SK-N-SH treated with all-trans-retinoic acid at 6 μM for 48 hours (cell line): ENCODE measurements around the gene TNPO3.

Experiments used
- ATAC-seq: fragments of 200-7000 bp; cut with Tn5 transposase; 3 replicates; pipeline ENCODE4 v1.9.1; 2020; ENCODE audit warnings: mild to moderate bottlenecking, moderate library complexity
- ARNTL ChIP-seq: fragments of 450-650 bp; formaldehyde crosslinking; IDR thresholded peaks from 2 replicates; pipeline ENCODE4 v1.5.0; 2020; ENCODE audit warnings: low read depth, mild to moderate bottlenecking, moderate library complexity, borderline replicate concordance
- BACH2 ChIP-seq: fragments of 250-450 bp; sonication (Bioruptor Pico); IDR thresholded peaks from 2 replicates; pipeline ENCODE4 v1.9.0; 2021; ENCODE audit warnings: mild to moderate bottlenecking, borderline replicate concordance
- CSDC2 ChIP-seq: fragments of 250-450 bp; sonication (Bioruptor Pico); IDR thresholded peaks from 2 replicates; pipeline ENCODE4 v1.5.0; 2020; ENCODE audit warnings: mild to moderate bottlenecking, moderate library complexity
- ESRRG ChIP-seq: fragments of 250-450 bp; sonication (Bioruptor Pico); IDR thresholded peaks from 2 replicates; pipeline ENCODE4 v1.6.1; 2021; ENCODE audit warnings: mild to moderate bottlenecking
- GLIS3 ChIP-seq: fragments of 250-450 bp; sonication (Bioruptor Pico); IDR thresholded peaks from 2 replicates; pipeline ENCODE4 v1.5.0; 2020; ENCODE audit warnings: mild to moderate bottlenecking, moderate library complexity
- ISL1 ChIP-seq: fragments of 250-450 bp; sonication (Bioruptor Pico); IDR thresholded peaks from 2 replicates; pipeline ENCODE4 v2.1.2; 2022; ENCODE audit warnings: mild to moderate bottlenecking, moderate library complexity
- OSR1 ChIP-seq: fragments of 250-450 bp; sonication (Bioruptor Pico); IDR thresholded peaks from 2 replicates; pipeline ENCODE4 v1.8.0; 2022; ENCODE audit warnings: moderate library complexity, mild to moderate bottlenecking, inconsistent platforms
- PPARA ChIP-seq: fragments of 250-450 bp; sonication (Bioruptor Pico); IDR thresholded peaks from 2 replicates; pipeline ENCODE4 v1.5.0; 2020; ENCODE audit warnings: mild to moderate bottlenecking, borderline replicate concordance
- RARB ChIP-seq: fragments of 250-450 bp; sonication (Bioruptor Pico); IDR thresholded peaks from 2 replicates; pipeline ENCODE4 v1.8.0; 2021; ENCODE audit warnings: mild to moderate bottlenecking, moderate library complexity
- SNAI2 ChIP-seq: fragments of 250-450 bp; sonication (Bioruptor Pico); IDR thresholded peaks from 2 replicates; pipeline ENCODE4 v1.5.0; 2020; ENCODE audit warnings: mild to moderate bottlenecking, moderate library complexity
- TCF4 ChIP-seq: fragments of 250-450 bp; sonication (Bioruptor Pico); IDR thresholded peaks from 2 replicates; pipeline ENCODE4 v1.8.0; 2021; ENCODE audit warnings: mild to moderate bottlenecking, moderate library complexity, borderline replicate concordance
- TOX ChIP-seq: fragments of 250-450 bp; sonication (Bioruptor Pico); IDR thresholded peaks from 2 replicates; pipeline ENCODE4 v1.8.0; 2021; ENCODE audit warnings: mild to moderate bottlenecking, moderate library complexity, borderline replicate concordance
- ZC3H10 ChIP-seq: fragments of 250-450 bp; sonication (Bioruptor Pico); IDR thresholded peaks from 2 replicates; pipeline ENCODE4 v1.5.1; 2021; ENCODE audit warnings: mild to moderate bottlenecking, moderate library complexity
- ZFP3 ChIP-seq: fragments of 250-450 bp; sonication (Bioruptor Pico); IDR thresholded peaks from 2 replicates; pipeline ENCODE4 v1.5.0; 2020; ENCODE audit warnings: mild to moderate bottlenecking, moderate library complexity
- ZFP30 ChIP-seq: fragments of 450-650 bp; formaldehyde crosslinking; IDR thresholded peaks from 2 replicates; pipeline ENCODE4 v1.5.0; 2022; ENCODE audit warnings: mild to moderate bottlenecking, moderate library complexity
- ZNF565 ChIP-seq: fragments of 450-650 bp; formaldehyde crosslinking; conservative IDR thresholded peaks from 2 replicates; pipeline ENCODE4 v1.5.0; 2020; ENCODE audit warnings: low read depth, mild to moderate bottlenecking, moderate library complexity
- ZNF70 ChIP-seq: fragments of 450-650 bp; formaldehyde crosslinking; IDR thresholded peaks from 2 replicates; pipeline ENCODE4 v1.5.0; 2020; ENCODE audit warnings: mild to moderate bottlenecking, moderate library complexity
- ZNF8 ChIP-seq: fragments of 450-650 bp; formaldehyde crosslinking; IDR thresholded peaks from 2 replicates; pipeline ENCODE4 v1.5.0; 2020; ENCODE audit warnings: mild to moderate bottlenecking, moderate library complexity
- TF ChIP-seq, protein P1 (sequence below): fragments of 250-450 bp; sonication (Bioruptor Pico); IDR thresholded peaks from 2 replicates; pipeline ENCODE4 v1.5.0; 2020; ENCODE audit warnings: mild to moderate bottlenecking, moderate library complexity
- TF ChIP-seq, protein P2 (sequence below): fragments of 250-450 bp; sonication (Bioruptor Pico); IDR thresholded peaks from 2 replicates; pipeline ENCODE4 v1.5.1; 2020; ENCODE audit warnings: low read depth, mild to moderate bottlenecking, moderate library complexity
- TF ChIP-seq, protein P3 (sequence below): fragments of 250-450 bp; sonication (Bioruptor Pico); IDR thresholded peaks from 2 replicates; pipeline ENCODE4 v1.8.0; 2021; ENCODE audit warnings: low read depth, mild to moderate bottlenecking, moderate library complexity, borderline replicate concordance

TNPO3 gene

DNA sequence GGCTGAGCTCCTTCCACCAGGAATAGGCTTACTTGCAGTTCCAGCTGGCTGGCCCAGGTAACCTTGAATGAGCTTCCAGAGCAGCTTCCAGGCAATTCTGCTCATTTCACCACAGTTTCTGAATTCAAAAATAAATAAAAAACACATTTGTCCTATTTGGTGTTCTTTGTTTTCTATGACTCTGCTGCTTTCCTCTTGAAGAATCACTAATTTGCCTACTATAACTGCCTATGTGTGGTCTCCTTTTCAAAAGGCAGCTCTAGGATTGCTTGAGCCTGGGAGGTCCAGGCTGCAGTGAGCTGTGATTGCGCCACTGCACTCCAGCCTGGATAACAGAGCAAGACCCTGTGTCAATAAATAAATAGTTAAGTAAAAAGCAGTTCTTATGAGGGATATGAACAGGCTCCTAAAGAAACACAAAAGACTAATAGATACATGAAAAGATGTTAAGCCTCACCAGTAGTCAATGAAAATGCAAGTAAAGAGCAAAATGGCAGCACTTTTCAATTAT lies 19.5 kb upstream of the TNPO3 start (continued):
- TF ChIP-seq RARB = no peak
- TF ChIP-seq CSDC2 (CRISPR knock-in tag) = no peak
- no peak for TF ChIP-seq ISL1 (CRISPR knock-in tag)
- TF ChIP-seq, all 23 proteins: peak for 0

DNA sequence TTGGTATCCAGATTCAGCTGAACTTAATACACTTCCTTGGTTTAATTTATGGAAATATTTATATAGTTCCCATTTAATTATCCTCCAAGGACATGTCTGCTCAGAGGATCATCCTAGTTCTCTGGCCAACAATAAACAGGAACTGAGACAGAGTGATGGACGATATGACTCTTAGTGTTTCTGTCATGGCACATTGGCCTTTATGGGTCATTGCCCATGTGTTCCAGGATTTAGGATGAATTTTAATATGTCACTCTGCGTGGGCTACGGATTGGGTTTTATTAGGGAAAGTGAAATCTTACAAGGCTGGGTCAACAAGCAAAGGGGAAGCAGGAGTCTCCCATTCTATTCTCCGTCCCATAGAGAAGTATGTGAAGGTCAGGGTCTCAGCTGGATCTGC lies 18.8 kb upstream of the TNPO3 start:
- no peak for ATAC-seq

DNA sequence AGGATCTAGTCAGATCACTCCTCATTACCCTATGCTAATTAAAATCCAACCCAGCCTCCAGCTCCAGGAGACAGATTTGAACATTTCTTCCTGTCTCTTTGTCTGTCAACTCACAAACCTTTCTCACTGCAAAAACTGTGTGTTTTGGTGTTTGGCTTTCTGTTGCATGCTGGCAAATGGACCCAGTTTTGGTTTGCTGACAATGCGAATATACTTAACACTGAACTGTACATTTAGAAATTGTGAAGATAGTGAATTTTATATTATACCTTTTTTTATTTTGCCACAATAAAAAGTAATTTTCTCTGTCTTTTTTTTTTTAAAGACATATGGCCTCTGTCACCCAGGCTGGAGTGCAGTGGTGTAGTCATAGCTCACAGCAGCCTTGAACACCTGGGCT lies 18.3 kb upstream of the TNPO3 start:
- no peak for ATAC-seq
- TF ChIP-seq ZFP3 (CRISPR knock-in tag) (no peak), TOX (CRISPR knock-in tag) (no peak), ZC3H10 (CRISPR knock-in tag) (no peak), TCF4 (CRISPR knock-in tag) (no peak), ZNF70 (no peak), RARB (no peak), GLIS3 (no peak), CSDC2 (CRISPR knock-in tag) (no peak), SNAI2 (no peak), ARNTL (no peak), OSR1 (no peak), ZFP30 (CRISPR knock-in tag) (no peak), ZNF565 (no peak)
- TF ChIP-seq, protein P1, sequence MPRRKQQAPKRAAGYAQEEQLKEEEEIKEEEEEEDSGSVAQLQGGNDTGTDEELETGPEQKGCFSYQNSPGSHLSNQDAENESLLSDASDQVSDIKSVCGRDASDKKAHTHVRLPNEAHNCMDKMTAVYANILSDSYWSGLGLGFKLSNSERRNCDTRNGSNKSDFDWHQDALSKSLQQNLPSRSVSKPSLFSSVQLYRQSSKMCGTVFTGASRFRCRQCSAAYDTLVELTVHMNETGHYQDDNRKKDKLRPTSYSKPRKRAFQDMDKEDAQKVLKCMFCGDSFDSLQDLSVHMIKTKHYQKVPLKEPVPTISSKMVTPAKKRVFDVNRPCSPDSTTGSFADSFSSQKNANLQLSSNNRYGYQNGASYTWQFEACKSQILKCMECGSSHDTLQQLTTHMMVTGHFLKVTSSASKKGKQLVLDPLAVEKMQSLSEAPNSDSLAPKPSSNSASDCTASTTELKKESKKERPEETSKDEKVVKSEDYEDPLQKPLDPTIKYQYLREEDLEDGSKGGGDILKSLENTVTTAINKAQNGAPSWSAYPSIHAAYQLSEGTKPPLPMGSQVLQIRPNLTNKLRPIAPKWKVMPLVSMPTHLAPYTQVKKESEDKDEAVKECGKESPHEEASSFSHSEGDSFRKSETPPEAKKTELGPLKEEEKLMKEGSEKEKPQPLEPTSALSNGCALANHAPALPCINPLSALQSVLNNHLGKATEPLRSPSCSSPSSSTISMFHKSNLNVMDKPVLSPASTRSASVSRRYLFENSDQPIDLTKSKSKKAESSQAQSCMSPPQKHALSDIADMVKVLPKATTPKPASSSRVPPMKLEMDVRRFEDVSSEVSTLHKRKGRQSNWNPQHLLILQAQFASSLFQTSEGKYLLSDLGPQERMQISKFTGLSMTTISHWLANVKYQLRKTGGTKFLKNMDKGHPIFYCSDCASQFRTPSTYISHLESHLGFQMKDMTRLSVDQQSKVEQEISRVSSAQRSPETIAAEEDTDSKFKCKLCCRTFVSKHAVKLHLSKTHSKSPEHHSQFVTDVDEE = no peak
- TF ChIP-seq, protein P2, sequence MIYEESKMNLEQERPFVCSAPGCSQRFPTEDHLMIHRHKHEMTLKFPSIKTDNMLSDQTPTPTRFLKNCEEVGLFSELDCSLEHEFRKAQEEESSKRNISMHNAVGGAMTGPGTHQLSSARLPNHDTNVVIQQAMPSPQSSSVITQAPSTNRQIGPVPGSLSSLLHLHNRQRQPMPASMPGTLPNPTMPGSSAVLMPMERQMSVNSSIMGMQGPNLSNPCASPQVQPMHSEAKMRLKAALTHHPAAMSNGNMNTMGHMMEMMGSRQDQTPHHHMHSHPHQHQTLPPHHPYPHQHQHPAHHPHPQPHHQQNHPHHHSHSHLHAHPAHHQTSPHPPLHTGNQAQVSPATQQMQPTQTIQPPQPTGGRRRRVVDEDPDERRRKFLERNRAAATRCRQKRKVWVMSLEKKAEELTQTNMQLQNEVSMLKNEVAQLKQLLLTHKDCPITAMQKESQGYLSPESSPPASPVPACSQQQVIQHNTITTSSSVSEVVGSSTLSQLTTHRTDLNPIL (CRISPR knock-in tag) = no peak
- TF ChIP-seq, protein P3, sequence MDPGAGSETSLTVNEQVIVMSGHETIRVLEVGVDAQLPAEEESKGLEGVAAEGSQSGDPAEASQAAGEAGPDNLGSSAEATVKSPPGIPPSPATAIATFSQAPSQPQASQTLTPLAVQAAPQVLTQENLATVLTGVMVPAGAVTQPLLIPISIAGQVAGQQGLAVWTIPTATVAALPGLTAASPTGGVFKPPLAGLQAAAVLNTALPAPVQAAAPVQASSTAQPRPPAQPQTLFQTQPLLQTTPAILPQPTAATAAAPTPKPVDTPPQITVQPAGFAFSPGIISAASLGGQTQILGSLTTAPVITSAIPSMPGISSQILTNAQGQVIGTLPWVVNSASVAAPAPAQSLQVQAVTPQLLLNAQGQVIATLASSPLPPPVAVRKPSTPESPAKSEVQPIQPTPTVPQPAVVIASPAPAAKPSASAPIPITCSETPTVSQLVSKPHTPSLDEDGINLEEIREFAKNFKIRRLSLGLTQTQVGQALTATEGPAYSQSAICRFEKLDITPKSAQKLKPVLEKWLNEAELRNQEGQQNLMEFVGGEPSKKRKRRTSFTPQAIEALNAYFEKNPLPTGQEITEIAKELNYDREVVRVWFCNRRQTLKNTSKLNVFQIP (CRISPR knock-in tag) = no peak

More for the DNA sequence above, 18.8 kb upstream of the TNPO3 start:
- TF ChIP-seq PPARA (CRISPR knock-in tag) = no peak
- TF ChIP-seq, protein P1 = no peak
- TF ChIP-seq, protein P2 (CRISPR knock-in tag) = no peak
- TF ChIP-seq, protein P3 (CRISPR knock-in tag) = no peak
- TF ChIP-seq ARNTL = no peak
- TF ChIP-seq ZNF8 (CRISPR knock-in tag) = no peak
- TF ChIP-seq BACH2 (CRISPR knock-in tag) = no peak
- no peak for TF ChIP-seq SNAI2
- TF ChIP-seq ZNF70 = no peak
- TF ChIP-seq ESRRG (CRISPR knock-in tag) = no peak
- no peak for TF ChIP-seq ZFP3 (CRISPR knock-in tag)
- TF ChIP-seq TCF4 (CRISPR knock-in tag) = no peak
- no peak for TF ChIP-seq TOX (CRISPR knock-in tag)
- no peak for TF ChIP-seq OSR1
